ENCODE measurements around the gene TRAPPC10. TPM values are rescaled to one million over a fixed set of nuclear protein-coding genes. Genes with fewer than 3 reads are reported as not detected.

TRAPPC10 gene
- total RNA-seq, 1 experiment from 2014 or later: 32.9 TPM

DNA sequence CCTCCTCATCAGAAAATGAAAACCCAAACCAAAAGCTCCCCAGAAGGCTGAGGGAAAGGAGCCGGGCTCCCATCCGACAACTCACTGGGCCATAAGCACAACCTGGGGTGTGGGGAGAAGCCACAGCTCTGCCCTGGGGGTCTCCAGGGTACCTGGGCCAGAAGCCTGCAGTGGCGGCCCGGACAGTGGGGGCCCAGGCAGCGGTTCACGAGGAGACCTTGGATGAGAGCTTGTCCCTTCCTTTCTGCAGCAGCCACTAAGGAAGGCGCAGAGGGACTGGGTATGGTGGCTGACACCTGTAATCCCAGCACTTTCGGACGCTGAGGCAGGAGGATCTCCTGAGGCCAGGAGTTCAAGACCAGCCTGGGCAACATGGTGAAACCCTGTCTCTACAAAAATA lies 17.5 kb upstream of the TRAPPC10 start:
- Histone ChIP-seq H3K23me2 (ENCODE audit: insufficient read length, low read depth, low read length, poor library complexity, severe bottlenecking) (no peaks in the 10 kb centered on the region), H3K18ac (ENCODE audit: insufficient read length, low read depth, low read length) (no peak overlapping the region), H3K79me1 (ENCODE audit: insufficient read depth, low read depth, low read length, poor library complexity, severe bottlenecking) (no peaks in the 10 kb centered on the region), H3T11ph (ENCODE audit: low read length) (no peak overlapping the region), H4K8ac (replicated peaks; ENCODE audit: insufficient read length, low read depth, low read length) (no peak overlapping the region), H3K9ac (ENCODE audit: extremely low read depth, insufficient read length, low read length) (no peak overlapping the region), H2BK120ac (ENCODE audit: low read depth, low read length, poor library complexity, severe bottlenecking) (no peak overlapping the region), H3K14ac (ENCODE audit: insufficient read depth, low read length) (no peak overlapping the region), H3K79me2 (ENCODE audit: insufficient read depth, low read length) (no peaks in the 10 kb centered on the region), H3K4ac (ENCODE audit: low read depth, low read length) (no peak overlapping the region), H3K56ac (ENCODE audit: insufficient read length, low read depth, low read length) (no peak overlapping the region), H4K5ac (ENCODE audit: insufficient read length, low read depth, low read length) (no peak overlapping the region), H4K91ac (ENCODE audit: insufficient read length, low read depth, low read length) (no peak overlapping the region), H2AFZ (ENCODE audit: low read length) (no peak overlapping the region), H3K4me1 (ENCODE audit: insufficient read depth, low read length) (no peaks in the 10 kb centered on the region), H2AK5ac (ENCODE audit: insufficient read length, low read length) (no peak overlapping the region), H3K4me2 (ENCODE audit: insufficient read depth, insufficient read length, low read length) (no peak overlapping the region), H2BK5ac (ENCODE audit: insufficient read length, low read length) (no peak overlapping the region), H3K27ac (ENCODE audit: insufficient read length, low read depth, low read length) (no peak overlapping the region), H3K9me3 (ENCODE audit: control insufficient read depth, low read depth, low read length) (no peaks in the 10 kb centered on the region), H4K20me1 (ENCODE audit: control insufficient read depth, insufficient read depth, insufficient read length) (no peaks in the 10 kb centered on the region), H2BK15ac (ENCODE audit: low read depth, low read length) (no peak overlapping the region), H2BK20ac (ENCODE audit: low read depth, low read length, poor library complexity, severe bottlenecking) (no peak overlapping the region), H3K23ac (ENCODE audit: insufficient read length, low read depth, low read length) (no peak overlapping the region), H3K27me3 (ENCODE audit: insufficient read depth, low read length) (no peaks in the 10 kb centered on the region), H2BK12ac (ENCODE audit: insufficient read length, low read depth, low read length) (no peak overlapping the region)
- no peak for TF ChIP-seq CTCF (conservative IDR thresholded peaks at IDR 0.05)
- H3K4me1 Mint-ChIP-seq: no peaks in the 10 kb centered on the region
- H3K27ac Mint-ChIP-seq: no peak overlapping the region
- no CpG with 5 or more reads among the region's 9 CpGs for WGBS (ENCODE audit: extremely low coverage, insufficient read length, low lambda C conversion rate)
- no peak overlapping the region for H3K4me3 Mint-ChIP-seq
- H3K36me3 Mint-ChIP-seq (ENCODE audit: insufficient read depth in 1 of 3, low read depth in 3 of 3): no peaks in the 10 kb centered on the region
- H3K9me3 Mint-ChIP-seq: no peaks in the 10 kb centered on the region
- H3K27me3 Mint-ChIP-seq (ENCODE audit: low read depth): no peaks in the 10 kb centered on the region; the same call in 1 of the 2 replicates
- no peak for DNase-seq

All from H9 (cell line).